Omental fat pad (tissue), 4 donors: Measurements from ENCODE around the gene PRDM5. TPM values are rescaled to one million over a fixed set of nuclear protein-coding genes. Genes with fewer than 3 reads are reported as not detected.

Experiments used
- ATAC-seq: fragments of 150-250 bp; one replicate; pipeline ENCODE4 v1.9.1; 2016; ENCODE audit warnings: mild to moderate bottlenecking, moderate library complexity; ENCODE audit not compliant: low FRiP score
- DNase-seq: peaks from one replicate; pipeline ENCODE4 v3.0.0-alpha.2; 2019; ENCODE audit warnings: low spot score
- total RNA-seq, 4 donors: library from RNA; depleted of rRNA; stranded (reverse); fragments of >200 nt; gene quantifications; one replicate each; pipeline ENCODE4 v1.1.0, GENCODE V29; 2016
- TF ChIP-seq, protein P1 (sequence below), 3 donors: fragments of 450-650 bp; IDR thresholded peaks; one replicate each; pipeline ENCODE4 v1.5.1; 2016 to 2017; ENCODE audit warnings: antibody characterized with exemption in 3 of 3, mild to moderate bottlenecking in 3 of 3, moderate library complexity in 2 of 3

Gene PRDM5
- total RNA-seq, 4 donors from 2014 or later: 6.0 to 18.8 (median 12.0) TPM

DNA sequence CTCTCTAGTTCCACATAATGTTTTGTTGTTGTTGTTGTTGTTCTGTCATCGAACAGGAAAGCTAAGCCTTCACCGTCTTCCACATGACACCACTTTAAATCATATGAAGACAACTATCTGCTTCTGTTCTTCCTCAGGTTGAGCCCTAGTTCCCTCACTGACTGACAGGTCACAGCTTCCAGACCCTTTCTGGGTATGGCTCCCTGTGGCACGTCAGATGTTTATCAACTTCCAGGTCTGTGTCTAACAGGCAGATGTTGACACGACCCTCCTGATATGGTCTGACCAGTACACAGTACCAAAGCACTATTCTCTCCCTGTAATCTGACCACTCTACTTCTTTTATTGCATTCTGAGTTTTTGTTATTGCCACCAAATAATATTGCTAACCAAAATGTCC lies 51.4 kb downstream of the PRDM5 start:
- ATAC-seq (no peak), DNase-seq (no peak)
- TF ChIP-seq, protein P1, sequence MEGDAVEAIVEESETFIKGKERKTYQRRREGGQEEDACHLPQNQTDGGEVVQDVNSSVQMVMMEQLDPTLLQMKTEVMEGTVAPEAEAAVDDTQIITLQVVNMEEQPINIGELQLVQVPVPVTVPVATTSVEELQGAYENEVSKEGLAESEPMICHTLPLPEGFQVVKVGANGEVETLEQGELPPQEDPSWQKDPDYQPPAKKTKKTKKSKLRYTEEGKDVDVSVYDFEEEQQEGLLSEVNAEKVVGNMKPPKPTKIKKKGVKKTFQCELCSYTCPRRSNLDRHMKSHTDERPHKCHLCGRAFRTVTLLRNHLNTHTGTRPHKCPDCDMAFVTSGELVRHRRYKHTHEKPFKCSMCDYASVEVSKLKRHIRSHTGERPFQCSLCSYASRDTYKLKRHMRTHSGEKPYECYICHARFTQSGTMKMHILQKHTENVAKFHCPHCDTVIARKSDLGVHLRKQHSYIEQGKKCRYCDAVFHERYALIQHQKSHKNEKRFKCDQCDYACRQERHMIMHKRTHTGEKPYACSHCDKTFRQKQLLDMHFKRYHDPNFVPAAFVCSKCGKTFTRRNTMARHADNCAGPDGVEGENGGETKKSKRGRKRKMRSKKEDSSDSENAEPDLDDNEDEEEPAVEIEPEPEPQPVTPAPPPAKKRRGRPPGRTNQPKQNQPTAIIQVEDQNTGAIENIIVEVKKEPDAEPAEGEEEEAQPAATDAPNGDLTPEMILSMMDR (IDR thresholded peaks at IDR 0.05): no peak

DNA sequence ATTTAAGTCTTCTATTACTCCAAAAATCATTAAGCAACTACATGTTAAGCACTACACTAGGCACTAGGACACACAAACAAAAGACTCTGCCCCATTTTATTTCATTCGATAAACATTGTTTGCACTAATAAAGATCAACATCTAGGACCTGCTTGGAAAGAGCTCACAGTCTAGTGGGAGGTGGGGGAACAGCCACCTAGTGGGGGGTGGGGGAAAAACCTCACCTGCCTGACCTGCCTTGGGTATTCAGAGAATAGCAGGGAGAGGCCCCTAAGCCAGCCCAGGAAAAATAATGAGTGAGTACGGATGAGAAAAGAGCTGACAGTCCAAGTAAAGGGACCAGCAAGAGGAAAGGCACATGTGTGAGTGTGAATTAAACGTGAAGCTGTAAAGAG lies 52.2 kb downstream of the PRDM5 start:
- DNase-seq (no peak), ATAC-seq (no peak)
- TF ChIP-seq, protein P1 (IDR thresholded peaks at IDR 0.05): no peak

DNA sequence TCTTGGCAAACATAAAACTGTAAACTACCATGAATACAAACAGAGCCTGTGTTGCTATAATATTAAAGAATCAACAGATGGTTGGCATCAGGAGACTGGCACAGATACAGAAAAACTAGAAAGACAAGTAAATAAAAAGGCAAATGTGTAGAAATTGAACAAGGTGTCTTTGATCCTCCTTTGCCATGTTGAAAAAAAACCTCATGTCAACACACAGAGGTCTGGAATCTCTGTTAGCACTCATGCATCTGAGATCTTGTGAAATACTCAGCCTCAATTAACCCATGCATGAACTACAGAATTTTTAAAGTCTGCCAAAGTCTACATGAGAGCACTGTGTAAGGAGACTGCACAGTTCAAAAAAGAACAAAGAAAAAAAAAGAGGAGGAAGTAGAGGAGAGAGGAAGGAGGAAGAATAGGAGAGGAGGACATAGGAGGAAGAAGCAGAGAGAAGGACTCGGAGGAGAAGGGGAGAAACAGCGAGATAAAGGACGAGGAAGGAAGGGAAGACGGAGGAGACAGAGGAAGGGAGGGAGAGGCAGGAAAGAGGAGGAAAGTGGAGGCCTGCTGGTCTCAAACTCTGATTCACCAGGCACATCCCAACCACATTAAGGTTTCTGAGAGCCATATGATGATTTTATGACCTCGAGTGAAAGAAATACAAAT lies 52.8 kb downstream of the PRDM5 start:
- TF ChIP-seq, protein P1 (IDR thresholded peaks at IDR 0.05): no peak
- DNase-seq (no peak), ATAC-seq (no peak)

DNA sequence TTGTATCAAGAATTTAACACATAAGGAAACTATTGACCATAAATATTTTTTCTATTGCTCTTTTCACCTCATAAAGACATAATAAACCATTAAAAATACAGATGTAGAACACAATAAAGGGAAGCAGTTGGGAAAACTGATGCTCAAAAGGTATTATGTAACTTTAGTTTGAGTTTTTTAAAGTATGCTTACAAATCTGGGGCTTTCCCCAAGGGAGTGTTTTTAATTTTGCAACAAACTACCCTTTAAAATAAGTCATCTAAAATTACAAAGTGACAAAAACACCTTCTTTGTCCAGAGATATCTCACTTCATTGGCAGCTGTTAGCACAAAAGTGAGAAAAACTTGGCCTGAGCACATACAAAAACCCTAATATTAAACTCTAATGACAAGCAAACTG lies 55.0 kb downstream of the PRDM5 start:
- DNase-seq (no peak), ATAC-seq (no peak)
- TF ChIP-seq, protein P1 (IDR thresholded peaks at IDR 0.05): no peak

DNA sequence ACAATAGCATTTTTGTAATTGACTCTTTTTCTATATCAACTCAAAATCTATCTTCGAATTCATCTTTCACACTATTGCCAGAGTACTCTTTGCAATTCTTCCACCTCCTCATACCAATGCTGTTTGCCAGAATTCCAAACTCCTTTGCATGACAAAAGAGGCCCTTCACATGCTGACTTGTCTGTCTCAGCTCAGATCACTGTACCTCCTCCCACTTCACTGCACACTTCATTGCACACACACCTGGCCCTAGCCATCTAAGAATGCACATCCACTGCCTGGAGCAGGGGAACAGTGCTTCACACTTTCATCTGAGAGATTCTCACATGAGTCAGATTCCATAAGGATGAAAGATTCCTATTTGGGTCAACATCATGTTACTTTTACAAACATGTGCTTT lies 56.5 kb downstream of the PRDM5 start:
- TF ChIP-seq, protein P1 (IDR thresholded peaks at IDR 0.05): no peak
- no peak for ATAC-seq
- DNase-seq: no peak

DNA sequence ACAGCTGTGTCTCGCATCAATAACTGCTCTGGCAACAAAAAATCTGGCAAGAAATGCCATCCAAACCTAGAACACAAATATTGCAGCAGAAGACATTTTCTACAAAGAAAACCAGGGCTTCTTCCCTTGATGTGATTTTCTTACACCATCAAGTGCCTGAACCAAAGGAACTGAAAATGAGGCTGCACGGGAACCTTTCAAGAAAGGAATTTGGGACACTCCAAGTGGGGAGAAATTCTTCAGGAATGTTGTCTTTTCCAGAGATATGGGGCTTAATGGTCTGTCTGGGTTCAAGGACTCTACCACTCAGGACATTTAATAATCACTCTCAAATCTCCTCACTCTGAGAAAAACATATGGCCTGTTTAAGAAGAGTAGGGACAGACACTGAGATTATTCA lies 57.6 kb downstream of the PRDM5 start:
- TF ChIP-seq, protein P1 (IDR thresholded peaks at IDR 0.05): no peak
- DNase-seq (no peak), ATAC-seq (no peak)

DNA sequence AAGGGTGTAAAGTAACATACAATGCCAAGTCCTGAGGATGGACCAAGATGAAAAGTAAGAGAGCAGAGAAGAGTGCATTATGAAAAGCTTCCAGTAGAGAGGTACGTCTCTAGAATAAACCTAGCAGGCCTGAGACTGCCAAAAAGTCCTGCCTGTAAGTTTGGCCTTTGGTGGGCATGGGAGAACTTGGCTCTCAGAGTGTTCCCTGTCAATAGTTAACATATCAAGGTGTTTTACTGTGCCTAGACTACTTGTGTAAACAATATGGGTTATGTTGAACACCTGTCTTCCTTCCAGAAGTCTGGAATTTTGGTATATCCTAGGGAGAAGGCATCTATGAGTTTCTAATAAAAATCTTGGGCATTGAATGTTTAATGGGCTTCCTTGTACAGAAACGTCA lies 60.1 kb downstream of the PRDM5 start:
- ATAC-seq: no peak
- TF ChIP-seq, protein P1 (IDR thresholded peaks at IDR 0.05): no peak
- DNase-seq: no peak
